GM23338 (cell line): ENCODE measurements around the gene NEMP1.

Source experiments
- CREB1 ChIP-seq: fragments of 250-450 bp; sonication (Bioruptor Pico); IDR thresholded peaks from 2 replicates; pipeline ENCODE4 v1.5.0; 2020; ENCODE audit warnings: low read depth, mild to moderate bottlenecking, moderate library complexity
- CTCF ChIP-seq, 2 experiments: fragments of 200-600 bp in 1 of 2; sonication (generic) in 1 of 2; conservative IDR thresholded peaks; 2 replicates each; pipeline versions ENCODE4 v1.5.1 to v1.6.1; 2016 to 2017; ENCODE audit warnings: antibody characterized with exemption in 2 of 2, low read depth in 2 of 2, mild to moderate bottlenecking in 2 of 2, moderate library complexity in 1 of 2
- ETS1 ChIP-seq: IDR thresholded peaks from 2 replicates; pipeline ENCODE4 v1.6.1; 2016; ENCODE audit warnings: antibody characterized with exemption
- EZH2 ChIP-seq: fragments of 200-600 bp; sonication (generic); IDR thresholded peaks from one replicate; pipeline ENCODE4 v1.8.0; 2017; ENCODE audit warnings: antibody characterized with exemption, mild to moderate bottlenecking, low read depth; ENCODE audit not compliant: unreplicated experiment
- EZH2phosphoT487 ChIP-seq: fragments of 200-600 bp; sonication (generic); IDR thresholded peaks from one replicate; pipeline ENCODE4 v1.8.1; 2018; ENCODE audit warnings: antibody characterized with exemption; ENCODE audit not compliant: unreplicated experiment
- JUNB ChIP-seq: IDR thresholded peaks from one replicate; pipeline ENCODE4 v1.6.1; 2016; ENCODE audit warnings: antibody characterized with exemption; ENCODE audit not compliant: unreplicated experiment
- POLR2AphosphoS5 ChIP-seq: IDR thresholded peaks from 2 replicates; pipeline ENCODE4 v1.6.1; 2016; ENCODE audit warnings: antibody characterized with exemption, low read depth
- TF ChIP-seq, protein P1 (sequence below): IDR thresholded peaks from one replicate; pipeline ENCODE4 v1.6.1; 2018; ENCODE audit warnings: antibody characterized with exemption; ENCODE audit not compliant: unreplicated experiment

GRCh38 chr12:57085999-57086492 lies 7.5 kb upstream of the NEMP1 start:
- no peak for TF ChIP-seq CTCF (conservative IDR thresholded peaks at IDR 0.05; ENCODE audit: low read depth in 2 of 2)
- TF ChIP-seq ETS1 = no peak
- no peak for TF ChIP-seq POLR2AphosphoS5
- TF ChIP-seq, protein P1, sequence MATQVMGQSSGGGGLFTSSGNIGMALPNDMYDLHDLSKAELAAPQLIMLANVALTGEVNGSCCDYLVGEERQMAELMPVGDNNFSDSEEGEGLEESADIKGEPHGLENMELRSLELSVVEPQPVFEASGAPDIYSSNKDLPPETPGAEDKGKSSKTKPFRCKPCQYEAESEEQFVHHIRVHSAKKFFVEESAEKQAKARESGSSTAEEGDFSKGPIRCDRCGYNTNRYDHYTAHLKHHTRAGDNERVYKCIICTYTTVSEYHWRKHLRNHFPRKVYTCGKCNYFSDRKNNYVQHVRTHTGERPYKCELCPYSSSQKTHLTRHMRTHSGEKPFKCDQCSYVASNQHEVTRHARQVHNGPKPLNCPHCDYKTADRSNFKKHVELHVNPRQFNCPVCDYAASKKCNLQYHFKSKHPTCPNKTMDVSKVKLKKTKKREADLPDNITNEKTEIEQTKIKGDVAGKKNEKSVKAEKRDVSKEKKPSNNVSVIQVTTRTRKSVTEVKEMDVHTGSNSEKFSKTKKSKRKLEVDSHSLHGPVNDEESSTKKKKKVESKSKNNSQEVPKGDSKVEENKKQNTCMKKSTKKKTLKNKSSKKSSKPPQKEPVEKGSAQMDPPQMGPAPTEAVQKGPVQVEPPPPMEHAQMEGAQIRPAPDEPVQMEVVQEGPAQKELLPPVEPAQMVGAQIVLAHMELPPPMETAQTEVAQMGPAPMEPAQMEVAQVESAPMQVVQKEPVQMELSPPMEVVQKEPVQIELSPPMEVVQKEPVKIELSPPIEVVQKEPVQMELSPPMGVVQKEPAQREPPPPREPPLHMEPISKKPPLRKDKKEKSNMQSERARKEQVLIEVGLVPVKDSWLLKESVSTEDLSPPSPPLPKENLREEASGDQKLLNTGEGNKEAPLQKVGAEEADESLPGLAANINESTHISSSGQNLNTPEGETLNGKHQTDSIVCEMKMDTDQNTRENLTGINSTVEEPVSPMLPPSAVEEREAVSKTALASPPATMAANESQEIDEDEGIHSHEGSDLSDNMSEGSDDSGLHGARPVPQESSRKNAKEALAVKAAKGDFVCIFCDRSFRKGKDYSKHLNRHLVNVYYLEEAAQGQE = no peak
- TF ChIP-seq EZH2 = no peak
- TF ChIP-seq EZH2phosphoT487 = no peak
- no peak for TF ChIP-seq CREB1
- TF ChIP-seq JUNB = no peak
